HepG2 (cell line): ENCODE data around the gene APOC1. TPM values are rescaled to one million over a fixed set of nuclear protein-coding genes. Genes with fewer than 3 reads are reported as not detected.
"Not testable (repeated sequence)": the region's sequence is repeated elsewhere in the genome, so short reads cannot be mapped to it uniquely, and the experiment has no call there.

Experiments
- ELF3 ChIP-seq: IDR thresholded peaks from 2 replicates; pipeline ENCODE4 v1.6.1; 2016; ENCODE audit warnings: missing genetic modification reagents, missing compliant biosample characterization
- EP300 ChIP-seq, 3 experiments: sonication (generic) in 1 of 3; formaldehyde crosslinking in 1 of 3; IDR thresholded peaks; 2 replicates each; pipeline versions ENCODE4 v1.5.1 to v1.6.1; 2011 to 2020; ENCODE audit warnings: low read depth in 2 of 3, low read length in 2 of 3, borderline replicate concordance in 1 of 3, improper control_type of control experiment in 1 of 3, mild to moderate bottlenecking in 1 of 3, missing genetic modification reagents in 1 of 3, moderate library complexity in 1 of 3
- HDAC1 ChIP-seq: sonication (generic); formaldehyde crosslinking; IDR thresholded peaks from 2 replicates; pipeline ENCODE4 v1.5.1; 2020; ENCODE audit warnings: mild to moderate bottlenecking, missing genetic modification reagents
- HES4 ChIP-seq: sonication (generic); formaldehyde crosslinking; IDR thresholded peaks from 2 replicates; pipeline ENCODE4 v1.9.0; 2021; ENCODE audit warnings: mild to moderate bottlenecking, missing genetic modification reagents, borderline replicate concordance
- LCORL ChIP-seq, 2 experiments: fragments of 450-650 bp in 1 of 2; sonication (generic) in 1 of 2; formaldehyde crosslinking in 1 of 2; IDR thresholded peaks; 2 replicates each; pipeline versions ENCODE4 v1.5.0 to v1.6.1; 2017 to 2020; ENCODE audit warnings: antibody characterized with exemption in 1 of 2, missing genetic modification reagents in 1 of 2
- MEF2D ChIP-seq: sonication (generic); formaldehyde crosslinking; IDR thresholded peaks from 2 replicates; pipeline ENCODE4 v1.5.1; 2020; ENCODE audit warnings: mild to moderate bottlenecking, missing genetic modification reagents
- NKX3-1 ChIP-seq: sonication (generic); formaldehyde crosslinking; IDR thresholded peaks from 2 replicates; pipeline ENCODE4 v1.5.0; 2020; ENCODE audit warnings: missing genetic modification reagents
- PATZ1 ChIP-seq: sonication (generic); formaldehyde crosslinking; IDR thresholded peaks from 2 replicates; pipeline ENCODE4 v1.4.0; 2020; ENCODE audit warnings: missing genetic modification reagents
- RARA ChIP-seq: IDR thresholded peaks from 2 replicates; pipeline ENCODE4 v1.6.1; 2016; ENCODE audit warnings: missing genetic modification reagents, missing compliant biosample characterization
- SMAD1 ChIP-seq: sonication (generic); formaldehyde crosslinking; IDR thresholded peaks from 2 replicates; pipeline ENCODE4 v1.4.0; 2020; ENCODE audit warnings: missing genetic modification reagents, low read depth, mild to moderate bottlenecking, borderline replicate concordance
- TBX2 ChIP-seq: sonication (generic); formaldehyde crosslinking; IDR thresholded peaks from 2 replicates; pipeline ENCODE4 v1.5.0; 2020; ENCODE audit warnings: missing genetic modification reagents, mild to moderate bottlenecking, borderline replicate concordance
- ZBTB7B ChIP-seq: sonication (generic); formaldehyde crosslinking; IDR thresholded peaks from 2 replicates; pipeline ENCODE4 v1.4.0; 2020; ENCODE audit warnings: missing genetic modification reagents
- ZNF331 ChIP-seq: sonication (generic); formaldehyde crosslinking; IDR thresholded peaks from 2 replicates; pipeline ENCODE4 v1.4.0; 2020; ENCODE audit warnings: missing genetic modification reagents
- ZNF333 ChIP-seq: sonication (generic); formaldehyde crosslinking; IDR thresholded peaks from 2 replicates; pipeline ENCODE4 v1.4.0; 2020; ENCODE audit warnings: mild to moderate bottlenecking, missing genetic modification reagents, borderline replicate concordance
- ZNF607 ChIP-seq: sonication (generic); formaldehyde crosslinking; IDR thresholded peaks from 2 replicates; pipeline ENCODE4 v1.5.1; 2020; ENCODE audit warnings: missing genetic modification reagents, mild to moderate bottlenecking, borderline replicate concordance
- ZNF776 ChIP-seq: sonication (generic); formaldehyde crosslinking; IDR thresholded peaks from 2 replicates; pipeline ENCODE4 v1.4.0; 2020; ENCODE audit warnings: mild to moderate bottlenecking, missing genetic modification reagents
- ZNF878 ChIP-seq: sonication (generic); formaldehyde crosslinking; IDR thresholded peaks from 2 replicates; pipeline ENCODE4 v1.8.1; 2023; ENCODE audit warnings: mild to moderate bottlenecking, missing genetic modification reagents, moderate library complexity
- polyA plus RNA-seq, 8 experiments: library from polyadenylated mRNA; depleted of rRNA in 3 of 8; stranded (reverse) in 7 of 8; unstranded in 1 of 8; fragments of >200 nt; fragmentation: Illumina TruSeq in 4 of 8; extraction: Trizol in 4 of 8; gene quantifications; 2 replicates each; pipeline versions ENCODE4 v1.2.1 to v1.2.3, GENCODE V29; 2011 to 2016; ENCODE audit warnings: low read depth in 4 of 8, missing spikeins in 1 of 8, mixed read lengths in 1 of 8; ENCODE audit not compliant: insufficient read depth in 1 of 8
- total RNA-seq, 5 experiments: library from RNA; depleted of rRNA; stranded (reverse); fragments of >200 nt; fragmentation: Illumina TruSeq; extraction: Trizol; gene quantifications; 2 replicates each; pipeline ENCODE4 v1.2.3, GENCODE V29; 2016; ENCODE audit warnings: low read depth in 1 of 5
- TF ChIP-seq, protein P1 (sequence below): IDR thresholded peaks from 2 replicates; pipeline ENCODE4 v1.6.1; 2016; ENCODE audit warnings: missing genetic modification reagents, missing compliant biosample characterization
- TF ChIP-seq, protein P2 (sequence below): sonication (generic); formaldehyde crosslinking; IDR thresholded peaks from 2 replicates; pipeline ENCODE4 v1.9.0; 2021; ENCODE audit warnings: mild to moderate bottlenecking, missing genetic modification reagents

APOC1 gene
- total and polyA plus RNA-seq, 2 of the 13 experiments (the other 11 are each of a cell fraction or from before 2014, with no cell fraction given), result 600 to 1,235 TPM

DNA sequence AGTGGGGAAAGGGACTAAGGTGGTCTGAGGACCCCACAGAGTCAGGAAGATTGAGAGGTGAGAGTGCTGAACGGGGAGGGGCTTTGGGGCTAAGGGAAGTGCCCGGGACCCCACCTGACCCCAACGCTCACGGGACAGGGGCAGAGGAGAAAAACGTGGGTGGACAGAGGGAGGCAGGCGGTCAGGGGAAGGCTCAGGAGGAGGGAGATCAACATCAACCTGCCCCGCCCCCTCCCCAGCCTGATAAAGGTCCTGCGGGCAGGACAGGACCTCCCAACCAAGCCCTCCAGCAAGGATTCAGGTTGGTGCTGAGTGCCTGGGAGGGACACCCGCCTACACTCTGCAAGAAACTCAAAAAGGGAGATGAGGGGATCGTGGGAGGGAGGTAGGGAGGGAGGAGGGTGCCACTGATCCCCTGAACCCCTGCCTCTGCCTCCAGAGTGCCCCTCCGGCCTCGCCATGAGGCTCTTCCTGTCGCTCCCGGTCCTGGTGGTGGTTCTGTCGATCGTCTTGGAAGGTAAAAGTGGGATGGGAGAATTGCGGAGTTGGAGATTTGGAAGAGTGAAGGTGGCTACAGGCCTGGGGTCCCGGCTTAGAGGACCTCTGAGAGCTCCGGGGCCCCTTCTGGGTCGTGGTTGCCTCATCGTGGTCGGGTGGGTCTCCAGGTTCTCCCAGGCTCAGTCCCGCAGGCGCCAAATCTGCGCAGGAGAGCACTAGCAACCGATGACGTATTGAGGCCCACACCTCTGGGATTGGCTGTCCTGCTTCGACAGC is at the start of gene APOC1 (continued):
- TF ChIP-seq, protein P1, sequence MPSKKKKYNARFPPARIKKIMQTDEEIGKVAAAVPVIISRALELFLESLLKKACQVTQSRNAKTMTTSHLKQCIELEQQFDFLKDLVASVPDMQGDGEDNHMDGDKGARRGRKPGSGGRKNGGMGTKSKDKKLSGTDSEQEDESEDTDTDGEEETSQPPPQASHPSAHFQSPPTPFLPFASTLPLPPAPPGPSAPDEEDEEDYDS, result peak; percentile 89
- TF ChIP-seq ELF3 (0 out of 2 replicates have a peak, but pooled peaks have one; percentile 9), ZNF607 (CRISPR knock-in tag) (0 out of 2 replicates have a peak, but pooled peaks have one; percentile 43), TBX2 (CRISPR knock-in tag) (0 out of 2 replicates have a peak, but pooled peaks have one; percentile 32), HDAC1 (peak; percentile 75), ZNF331 (CRISPR knock-in tag) (0 out of 2 replicates have a peak, but pooled peaks have one; percentile 20), NKX3-1 (CRISPR knock-in tag) (0 out of 2 replicates have a peak, but pooled peaks have one; percentile 6), ZNF333 (0 out of 2 replicates have a peak, but pooled peaks have one; percentile 54), ZNF878 (0 out of 2 replicates have a peak, but pooled peaks have one; percentile 45), RARA (CRISPR knock-in tag) (peak; percentile 39; the same call in 1 of the 2 replicates), ZBTB7B (CRISPR knock-in tag) (peak; percentile 12), PATZ1 (CRISPR knock-in tag) (0 out of 2 replicates have a peak, but pooled peaks have one; percentile 54), SMAD1 (CRISPR knock-in tag) (0 out of 2 replicates have a peak, but pooled peaks have one; percentile 20), ZNF776 (CRISPR knock-in tag) (0 out of 2 replicates have a peak, but pooled peaks have one; percentile 63), LCORL (CRISPR knock-in tag; IDR thresholded peaks at IDR 0.05) (peak; percentile 59; the same call in 1 of the 2 replicates), MEF2D (CRISPR knock-in tag) (peak; percentile 25; the same call in 1 of the 2 replicates), EP300 (CRISPR knock-in tag; IDR thresholded peaks at IDR 0.05; ENCODE audit: borderline replicate concordance) (peak; percentile 17; the same call in 1 of the 2 replicates), HES4 (CRISPR knock-in tag) (peak; percentile 44; the same call in 1 of the 2 replicates)
- TF ChIP-seq, protein P2, sequence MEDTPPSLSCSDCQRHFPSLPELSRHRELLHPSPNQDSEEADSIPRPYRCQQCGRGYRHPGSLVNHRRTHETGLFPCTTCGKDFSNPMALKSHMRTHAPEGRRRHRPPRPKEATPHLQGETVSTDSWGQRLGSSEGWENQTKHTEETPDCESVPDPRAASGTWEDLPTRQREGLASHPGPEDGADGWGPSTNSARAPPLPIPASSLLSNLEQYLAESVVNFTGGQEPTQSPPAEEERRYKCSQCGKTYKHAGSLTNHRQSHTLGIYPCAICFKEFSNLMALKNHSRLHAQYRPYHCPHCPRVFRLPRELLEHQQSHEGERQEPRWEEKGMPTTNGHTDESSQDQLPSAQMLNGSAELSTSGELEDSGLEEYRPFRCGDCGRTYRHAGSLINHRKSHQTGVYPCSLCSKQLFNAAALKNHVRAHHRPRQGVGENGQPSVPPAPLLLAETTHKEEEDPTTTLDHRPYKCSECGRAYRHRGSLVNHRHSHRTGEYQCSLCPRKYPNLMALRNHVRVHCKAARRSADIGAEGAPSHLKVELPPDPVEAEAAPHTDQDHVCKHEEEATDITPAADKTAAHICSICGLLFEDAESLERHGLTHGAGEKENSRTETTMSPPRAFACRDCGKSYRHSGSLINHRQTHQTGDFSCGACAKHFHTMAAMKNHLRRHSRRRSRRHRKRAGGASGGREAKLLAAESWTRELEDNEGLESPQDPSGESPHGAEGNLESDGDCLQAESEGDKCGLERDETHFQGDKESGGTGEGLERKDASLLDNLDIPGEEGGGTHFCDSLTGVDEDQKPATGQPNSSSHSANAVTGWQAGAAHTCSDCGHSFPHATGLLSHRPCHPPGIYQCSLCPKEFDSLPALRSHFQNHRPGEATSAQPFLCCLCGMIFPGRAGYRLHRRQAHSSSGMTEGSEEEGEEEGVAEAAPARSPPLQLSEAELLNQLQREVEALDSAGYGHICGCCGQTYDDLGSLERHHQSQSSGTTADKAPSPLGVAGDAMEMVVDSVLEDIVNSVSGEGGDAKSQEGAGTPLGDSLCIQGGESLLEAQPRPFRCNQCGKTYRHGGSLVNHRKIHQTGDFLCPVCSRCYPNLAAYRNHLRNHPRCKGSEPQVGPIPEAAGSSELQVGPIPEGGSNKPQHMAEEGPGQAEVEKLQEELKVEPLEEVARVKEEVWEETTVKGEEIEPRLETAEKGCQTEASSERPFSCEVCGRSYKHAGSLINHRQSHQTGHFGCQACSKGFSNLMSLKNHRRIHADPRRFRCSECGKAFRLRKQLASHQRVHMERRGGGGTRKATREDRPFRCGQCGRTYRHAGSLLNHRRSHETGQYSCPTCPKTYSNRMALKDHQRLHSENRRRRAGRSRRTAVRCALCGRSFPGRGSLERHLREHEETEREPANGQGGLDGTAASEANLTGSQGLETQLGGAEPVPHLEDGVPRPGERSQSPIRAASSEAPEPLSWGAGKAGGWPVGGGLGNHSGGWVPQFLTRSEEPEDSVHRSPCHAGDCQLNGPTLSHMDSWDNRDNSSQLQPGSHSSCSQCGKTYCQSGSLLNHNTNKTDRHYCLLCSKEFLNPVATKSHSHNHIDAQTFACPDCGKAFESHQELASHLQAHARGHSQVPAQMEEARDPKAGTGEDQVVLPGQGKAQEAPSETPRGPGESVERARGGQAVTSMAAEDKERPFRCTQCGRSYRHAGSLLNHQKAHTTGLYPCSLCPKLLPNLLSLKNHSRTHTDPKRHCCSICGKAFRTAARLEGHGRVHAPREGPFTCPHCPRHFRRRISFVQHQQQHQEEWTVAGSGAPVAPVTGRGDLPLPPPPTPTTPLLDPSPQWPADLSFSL, result 0 out of 2 replicates have a peak, but pooled peaks have one; percentile 43
- TF ChIP-seq LCORL (IDR thresholded peaks at IDR 0.05); EP300 (IDR thresholded peaks at IDR 0.05; ENCODE audit: low read depth in 2 of 2, low read length in 2 of 2): not testable (repeated sequence)
